ENCODE data around the gene FBXL19.

- TF ChIP-seq CHD2 (IDR thresholded peaks at IDR 0.05; ENCODE audit: low read length, partially characterized antibody) (no peak), GABPA (IDR thresholded peaks at IDR 0.05; ENCODE audit: low read depth) (no peak), ZBTB33 (IDR thresholded peaks at IDR 0.05; ENCODE audit: borderline replicate concordance, low read depth) (no peak), POLR2AphosphoS5 (IDR thresholded peaks at IDR 0.05; ENCODE audit: low read depth, low read length) (peak; percentile 69; the same call in 1 of the 2 replicates), FOXM1 (IDR thresholded peaks at IDR 0.05; ENCODE audit: low read depth) (no peak), NFIC (IDR thresholded peaks at IDR 0.05; ENCODE audit: borderline replicate concordance) (no peak)
- TF ChIP-seq, protein P1, sequence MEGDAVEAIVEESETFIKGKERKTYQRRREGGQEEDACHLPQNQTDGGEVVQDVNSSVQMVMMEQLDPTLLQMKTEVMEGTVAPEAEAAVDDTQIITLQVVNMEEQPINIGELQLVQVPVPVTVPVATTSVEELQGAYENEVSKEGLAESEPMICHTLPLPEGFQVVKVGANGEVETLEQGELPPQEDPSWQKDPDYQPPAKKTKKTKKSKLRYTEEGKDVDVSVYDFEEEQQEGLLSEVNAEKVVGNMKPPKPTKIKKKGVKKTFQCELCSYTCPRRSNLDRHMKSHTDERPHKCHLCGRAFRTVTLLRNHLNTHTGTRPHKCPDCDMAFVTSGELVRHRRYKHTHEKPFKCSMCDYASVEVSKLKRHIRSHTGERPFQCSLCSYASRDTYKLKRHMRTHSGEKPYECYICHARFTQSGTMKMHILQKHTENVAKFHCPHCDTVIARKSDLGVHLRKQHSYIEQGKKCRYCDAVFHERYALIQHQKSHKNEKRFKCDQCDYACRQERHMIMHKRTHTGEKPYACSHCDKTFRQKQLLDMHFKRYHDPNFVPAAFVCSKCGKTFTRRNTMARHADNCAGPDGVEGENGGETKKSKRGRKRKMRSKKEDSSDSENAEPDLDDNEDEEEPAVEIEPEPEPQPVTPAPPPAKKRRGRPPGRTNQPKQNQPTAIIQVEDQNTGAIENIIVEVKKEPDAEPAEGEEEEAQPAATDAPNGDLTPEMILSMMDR (IDR thresholded peaks at IDR 0.05) = peak; percentile 44
These were observed 33.5 kb downstream of the FBXL19 start for GRCh38 chr16:30956601-30957455.
